ENCODE results near the gene KCTD5. TPM values are rescaled to one million over a fixed set of nuclear protein-coding genes. Genes with fewer than 3 reads are reported as not detected.
A peak's percentile ranks its signal among the peaks of the same experiment; 100 is the strongest.

KCTD5 gene
- total RNA-seq, 1 donor from 2014 or later = 24.3 TPM

GRCh38 chr16:2737895-2738418, 55.6 kb downstream of the KCTD5 start:
- no peak for DNase-seq (ENCODE audit: low spot score)
- TF ChIP-seq, protein P1, sequence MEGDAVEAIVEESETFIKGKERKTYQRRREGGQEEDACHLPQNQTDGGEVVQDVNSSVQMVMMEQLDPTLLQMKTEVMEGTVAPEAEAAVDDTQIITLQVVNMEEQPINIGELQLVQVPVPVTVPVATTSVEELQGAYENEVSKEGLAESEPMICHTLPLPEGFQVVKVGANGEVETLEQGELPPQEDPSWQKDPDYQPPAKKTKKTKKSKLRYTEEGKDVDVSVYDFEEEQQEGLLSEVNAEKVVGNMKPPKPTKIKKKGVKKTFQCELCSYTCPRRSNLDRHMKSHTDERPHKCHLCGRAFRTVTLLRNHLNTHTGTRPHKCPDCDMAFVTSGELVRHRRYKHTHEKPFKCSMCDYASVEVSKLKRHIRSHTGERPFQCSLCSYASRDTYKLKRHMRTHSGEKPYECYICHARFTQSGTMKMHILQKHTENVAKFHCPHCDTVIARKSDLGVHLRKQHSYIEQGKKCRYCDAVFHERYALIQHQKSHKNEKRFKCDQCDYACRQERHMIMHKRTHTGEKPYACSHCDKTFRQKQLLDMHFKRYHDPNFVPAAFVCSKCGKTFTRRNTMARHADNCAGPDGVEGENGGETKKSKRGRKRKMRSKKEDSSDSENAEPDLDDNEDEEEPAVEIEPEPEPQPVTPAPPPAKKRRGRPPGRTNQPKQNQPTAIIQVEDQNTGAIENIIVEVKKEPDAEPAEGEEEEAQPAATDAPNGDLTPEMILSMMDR (IDR thresholded peaks at IDR 0.05; ENCODE audit: unreplicated experiment) = no peak
- Mint-ChIP-seq H3K36me3 (ENCODE audit: low read depth, unreplicated experiment) (no peaks in the 10 kb centered on the region), H3K4me1 (ENCODE audit: unreplicated experiment) (peaks cover 4% of the 10 kb centered on the region), H3K27ac (ENCODE audit: unreplicated experiment) (no peak overlapping the region), H3K27me3 (ENCODE audit: unreplicated experiment) (peaks cover 2% of the 10 kb centered on the region), H3K9me3 (ENCODE audit: unreplicated experiment) (no peaks in the 10 kb centered on the region), H3K4me3 (ENCODE audit: unreplicated experiment) (no peak overlapping the region)

DNA sequence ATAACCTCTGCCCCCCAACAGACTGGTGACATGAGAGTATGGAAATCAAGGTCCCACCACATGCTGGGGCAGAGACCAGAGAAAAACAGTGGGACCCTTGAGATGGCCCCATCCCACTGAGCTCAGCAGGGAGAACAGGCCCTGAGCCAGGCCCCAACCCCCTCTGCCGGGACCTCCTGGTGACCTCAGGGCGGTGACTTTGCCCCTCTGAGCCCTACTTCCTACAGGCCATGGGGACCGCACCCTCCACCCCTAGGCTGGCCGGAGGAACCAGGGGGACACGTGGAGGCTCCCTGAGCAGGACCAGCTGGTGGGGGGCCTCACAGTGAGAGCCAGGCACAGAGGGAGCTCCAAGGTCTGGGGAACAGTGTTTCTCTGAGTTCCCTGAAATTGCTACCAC, 56.3 kb downstream of the KCTD5 start:
- no peak overlapping the region for H3K27ac Mint-ChIP-seq (ENCODE audit: unreplicated experiment)
- H3K4me1 Mint-ChIP-seq (ENCODE audit: unreplicated experiment) = peaks cover 4% of the 10 kb centered on the region
- peaks cover 2% of the 10 kb centered on the region for H3K27me3 Mint-ChIP-seq (ENCODE audit: unreplicated experiment)
- H3K9me3 Mint-ChIP-seq (ENCODE audit: unreplicated experiment) = no peaks in the 10 kb centered on the region
- no peaks in the 10 kb centered on the region for H3K36me3 Mint-ChIP-seq (ENCODE audit: low read depth, unreplicated experiment)
- H3K4me3 Mint-ChIP-seq (ENCODE audit: unreplicated experiment) = no peak overlapping the region
- TF ChIP-seq, protein P1 (IDR thresholded peaks at IDR 0.05; ENCODE audit: unreplicated experiment) = no peak
- no peak for DNase-seq (ENCODE audit: low spot score)

GRCh38 chr16:2739625-2740430, 57.5 kb downstream of the KCTD5 start:
- TF ChIP-seq, protein P1 (IDR thresholded peaks at IDR 0.05; ENCODE audit: unreplicated experiment) = no peak
- Mint-ChIP-seq H3K4me3 (ENCODE audit: unreplicated experiment) (no peak overlapping the region), H3K4me1 (ENCODE audit: unreplicated experiment) (peaks cover 4% of the 10 kb centered on the region), H3K27ac (ENCODE audit: unreplicated experiment) (no peak overlapping the region), H3K36me3 (ENCODE audit: low read depth, unreplicated experiment) (no peaks in the 10 kb centered on the region), H3K27me3 (ENCODE audit: unreplicated experiment) (peaks cover 4% of the 10 kb centered on the region), H3K9me3 (ENCODE audit: unreplicated experiment) (no peaks in the 10 kb centered on the region)
- DNase-seq (ENCODE audit: low spot score) = no peak

GRCh38 chr16:2740476-2740875, 58.2 kb downstream of the KCTD5 start:
- Mint-ChIP-seq H3K27ac (ENCODE audit: unreplicated experiment) (no peak overlapping the region), H3K36me3 (ENCODE audit: low read depth, unreplicated experiment) (no peaks in the 10 kb centered on the region), H3K4me3 (ENCODE audit: unreplicated experiment) (peak overlapping the region; percentile 42), H3K9me3 (ENCODE audit: unreplicated experiment) (no peaks in the 10 kb centered on the region), H3K27me3 (ENCODE audit: unreplicated experiment) (peaks cover 4% of the 10 kb centered on the region), H3K4me1 (ENCODE audit: unreplicated experiment) (peaks cover 4% of the 10 kb centered on the region)
- TF ChIP-seq, protein P1 (IDR thresholded peaks at IDR 0.05; ENCODE audit: unreplicated experiment) = no peak
- DNase-seq (ENCODE audit: low spot score) = no peak

DNA sequence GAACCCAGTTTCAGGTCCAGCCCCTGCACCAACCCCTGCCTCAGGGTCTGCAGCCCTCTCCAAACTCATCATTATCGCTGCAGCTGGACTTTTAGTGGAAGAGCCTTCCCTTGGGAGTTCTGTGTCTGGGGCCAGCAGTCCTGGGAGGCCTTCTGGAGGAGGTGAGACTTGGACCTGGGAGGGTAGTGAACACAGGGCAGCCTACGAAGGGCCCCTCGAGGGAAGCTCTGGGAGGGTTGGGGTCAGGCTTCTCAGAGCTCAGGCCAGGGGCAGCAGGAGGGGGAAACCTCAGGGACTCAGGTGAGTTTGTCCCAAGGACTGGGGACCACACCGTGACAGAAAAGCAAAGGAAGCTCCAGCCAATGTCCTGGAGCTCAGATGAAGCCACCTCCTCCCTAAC, 58.8 kb downstream of the KCTD5 start:
- Mint-ChIP-seq H3K27ac (ENCODE audit: unreplicated experiment) (no peak overlapping the region), H3K4me1 (ENCODE audit: unreplicated experiment) (peaks cover 4% of the 10 kb centered on the region), H3K4me3 (ENCODE audit: unreplicated experiment) (no peak overlapping the region), H3K36me3 (ENCODE audit: low read depth, unreplicated experiment) (no peaks in the 10 kb centered on the region), H3K27me3 (ENCODE audit: unreplicated experiment) (peaks cover 4% of the 10 kb centered on the region), H3K9me3 (ENCODE audit: unreplicated experiment) (no peaks in the 10 kb centered on the region)
- TF ChIP-seq, protein P1 (IDR thresholded peaks at IDR 0.05; ENCODE audit: unreplicated experiment) = no peak
- DNase-seq (ENCODE audit: low spot score) = no peak
